H9 (cell line): ENCODE data around the gene PEX14. TPM values are rescaled to one million over a fixed set of nuclear protein-coding genes. Genes with fewer than 3 reads are reported as not detected.

ENCODE experiments used
- DNase-seq: peaks from one replicate; pipeline ENCODE4 v3.0.0-alpha.2; 2017
- H2AFZ ChIP-seq: one replicate; pipeline ENCODE4 v1.6.1; 2013; ENCODE audit warnings: mild to moderate bottlenecking, low read length, control low read depth, moderate library complexity
- H2AK5ac ChIP-seq: 2 replicates; pipeline ENCODE4 v1.6.1; 2013; ENCODE audit warnings: low read length, control low read depth, mixed read lengths; ENCODE audit not compliant: insufficient read length
- H2BK120ac ChIP-seq: one replicate; pipeline ENCODE4 v1.6.1; 2013; ENCODE audit warnings: low read depth, mild to moderate bottlenecking, low read length, control low read depth, inconsistent platforms; ENCODE audit not compliant: poor library complexity, severe bottlenecking
- H2BK12ac ChIP-seq: 2 replicates; pipeline ENCODE4 v1.6.1; 2013; ENCODE audit warnings: low read length, control low read depth, mixed read lengths, low read depth; ENCODE audit not compliant: insufficient read length
- H2BK15ac ChIP-seq: 2 replicates; pipeline ENCODE4 v1.6.1; 2013; ENCODE audit warnings: low read depth, low read length, control low read depth
- H2BK20ac ChIP-seq: one replicate; pipeline ENCODE4 v1.6.1; 2013; ENCODE audit warnings: low read depth, mild to moderate bottlenecking, low read length, control low read depth, inconsistent platforms; ENCODE audit not compliant: poor library complexity, severe bottlenecking
- H2BK5ac ChIP-seq: 2 replicates; pipeline ENCODE4 v1.6.1; 2013; ENCODE audit warnings: low read length, control low read depth, mixed read lengths; ENCODE audit not compliant: insufficient read length
- H3K14ac ChIP-seq: 2 replicates; pipeline ENCODE4 v1.6.1; 2013; ENCODE audit warnings: low read length, control low read depth; ENCODE audit not compliant: insufficient read depth
- H3K18ac ChIP-seq: 2 replicates; pipeline ENCODE4 v1.6.1; 2013; ENCODE audit warnings: low read depth, mild to moderate bottlenecking, mixed read lengths, low read length, control low read depth; ENCODE audit not compliant: insufficient read length
- H3K23ac ChIP-seq: 2 replicates; pipeline ENCODE4 v1.6.1; 2013; ENCODE audit warnings: low read length, control low read depth, mixed read lengths, low read depth; ENCODE audit not compliant: insufficient read length
- H3K23me2 ChIP-seq: 2 replicates; pipeline ENCODE4 v1.6.1; 2013; ENCODE audit warnings: low read depth, mild to moderate bottlenecking, mixed read lengths, low read length, control low read depth; ENCODE audit not compliant: insufficient read length, poor library complexity, severe bottlenecking
- H3K27ac ChIP-seq: 2 replicates; pipeline ENCODE4 v1.5.1; 2013; ENCODE audit warnings: low read length, control low read depth, mixed read lengths, low read depth; ENCODE audit not compliant: insufficient read length
- H3K27me3 ChIP-seq: 2 replicates; pipeline ENCODE4 v1.6.1; 2013; ENCODE audit warnings: low read length, control low read depth, inconsistent platforms; ENCODE audit not compliant: insufficient read depth
- H3K4ac ChIP-seq: 2 replicates; pipeline ENCODE4 v1.6.1; 2013; ENCODE audit warnings: low read depth, mild to moderate bottlenecking, control low read depth, inconsistent platforms, low read length, moderate library complexity
- H3K4me1 ChIP-seq: 2 replicates; pipeline ENCODE4 v1.6.1; 2013; ENCODE audit warnings: low read length, control low read depth, inconsistent platforms; ENCODE audit not compliant: insufficient read depth
- H3K4me2 ChIP-seq: 2 replicates; pipeline ENCODE4 v1.6.1; 2013; ENCODE audit warnings: low read length, control low read depth, mixed read lengths; ENCODE audit not compliant: insufficient read length, insufficient read depth
- H3K56ac ChIP-seq: 2 replicates; pipeline ENCODE4 v1.6.1; 2013; ENCODE audit warnings: low read depth, mild to moderate bottlenecking, mixed read lengths, low read length, control low read depth; ENCODE audit not compliant: insufficient read length
- H3K79me1 ChIP-seq: 2 replicates; pipeline ENCODE4 v1.6.1; 2013; ENCODE audit warnings: low read depth, mild to moderate bottlenecking, moderate library complexity, low read length, control low read depth, inconsistent platforms; ENCODE audit not compliant: insufficient read depth, poor library complexity, severe bottlenecking
- H3K79me2 ChIP-seq: 2 replicates; pipeline ENCODE4 v1.6.1; 2013; ENCODE audit warnings: low read length, control low read depth, inconsistent platforms; ENCODE audit not compliant: insufficient read depth
- H3K9ac ChIP-seq: 2 replicates; pipeline ENCODE4 v1.6.1; 2013; ENCODE audit warnings: low read length, control low read depth, mixed read lengths; ENCODE audit not compliant: insufficient read length; ENCODE audit errors: extremely low read depth
- H3K9me3 ChIP-seq: one replicate; pipeline ENCODE4 v1.6.1; 2013; ENCODE audit warnings: low read depth, low read length, inconsistent platforms; ENCODE audit not compliant: control insufficient read depth
- H3T11ph ChIP-seq: one replicate; pipeline ENCODE4 v1.6.1; 2013; ENCODE audit warnings: mild to moderate bottlenecking, low read length, control low read depth, inconsistent platforms
- H4K20me1 ChIP-seq: one replicate; pipeline ENCODE4 v1.6.1; 2013; ENCODE audit not compliant: control insufficient read depth, insufficient read length, insufficient read depth
- H4K5ac ChIP-seq: 2 replicates; pipeline ENCODE4 v1.6.1; 2013; ENCODE audit warnings: low read depth, mild to moderate bottlenecking, mixed read lengths, low read length, control low read depth; ENCODE audit not compliant: insufficient read length
- H4K8ac ChIP-seq: replicated peaks from 2 replicates; pipeline ENCODE4 v1.6.1; 2013; ENCODE audit warnings: low read length, control low read depth, mixed read lengths, low read depth; ENCODE audit not compliant: insufficient read length
- H4K91ac ChIP-seq: 2 replicates; pipeline ENCODE4 v1.6.1; 2013; ENCODE audit warnings: low read depth, mild to moderate bottlenecking, moderate library complexity, mixed read lengths, low read length, control low read depth; ENCODE audit not compliant: insufficient read length
- H3K27ac Mint-ChIP-seq, 3 experiments: 2 replicates in 2 of 3; 3 replicates in 1 of 3; pipeline ENCODE4 v1.8.0; 2020 to 2021; ENCODE audit warnings: mixed read lengths in 3 of 3, mild to moderate bottlenecking in 1 of 3, moderate library complexity in 1 of 3
- H3K27me3 Mint-ChIP-seq: 2 replicates; pipeline ENCODE4 v1.8.0; 2021; ENCODE audit warnings: low read depth, mild to moderate bottlenecking, moderate library complexity, mixed read lengths
- H3K36me3 Mint-ChIP-seq, 3 experiments: 2 replicates in 2 of 3; 3 replicates in 1 of 3; pipeline ENCODE4 v1.8.0; 2020 to 2021; ENCODE audit warnings: low read depth in 3 of 3, mixed read lengths in 3 of 3; ENCODE audit not compliant: insufficient read depth in 1 of 3
- H3K4me1 Mint-ChIP-seq, 2 experiments: 2 replicates each; pipeline ENCODE4 v1.8.0; 2020; ENCODE audit warnings: mixed read lengths in 2 of 2
- H3K4me3 Mint-ChIP-seq, 2 experiments: 2 replicates in 1 of 2; 3 replicates in 1 of 2; pipeline ENCODE4 v1.8.0; 2020 to 2021; ENCODE audit warnings: mild to moderate bottlenecking in 2 of 2, mixed read lengths in 2 of 2, moderate library complexity in 1 of 2
- H3K9me3 Mint-ChIP-seq, 2 experiments: 2 replicates in 1 of 2; 3 replicates in 1 of 2; pipeline ENCODE4 v1.8.0; 2020; ENCODE audit warnings: mild to moderate bottlenecking in 2 of 2, mixed read lengths in 2 of 2, moderate library complexity in 1 of 2
- CTCF ChIP-seq: fragments of 200-600 bp; sonication (generic); conservative IDR thresholded peaks from 3 replicates; pipeline ENCODE4 v1.8.0; 2021; ENCODE audit warnings: antibody characterized with exemption, mild to moderate bottlenecking
- WGBS: extraction: QIAGEN DNeasy Blood & Tissue Kit; methylation state at CpG from one replicate; pipeline ENCODE4 v1.1.7; 2013; ENCODE audit warnings: missing lambda C conversion rate, low lambda C conversion rate, mixed read lengths; ENCODE audit not compliant: insufficient read length; ENCODE audit errors: extremely low coverage; 5-methylcytosine and 5-hydroxymethylcytosine counted together
- total RNA-seq: library from RNA; stranded (reverse); gene quantifications from 2 replicates; pipeline ENCODE4 v1.2.1, GENCODE V29; 2021

The PEX14 gene
- total RNA-seq, 1 experiment from 2014 or later: 23.9 TPM

DNA sequence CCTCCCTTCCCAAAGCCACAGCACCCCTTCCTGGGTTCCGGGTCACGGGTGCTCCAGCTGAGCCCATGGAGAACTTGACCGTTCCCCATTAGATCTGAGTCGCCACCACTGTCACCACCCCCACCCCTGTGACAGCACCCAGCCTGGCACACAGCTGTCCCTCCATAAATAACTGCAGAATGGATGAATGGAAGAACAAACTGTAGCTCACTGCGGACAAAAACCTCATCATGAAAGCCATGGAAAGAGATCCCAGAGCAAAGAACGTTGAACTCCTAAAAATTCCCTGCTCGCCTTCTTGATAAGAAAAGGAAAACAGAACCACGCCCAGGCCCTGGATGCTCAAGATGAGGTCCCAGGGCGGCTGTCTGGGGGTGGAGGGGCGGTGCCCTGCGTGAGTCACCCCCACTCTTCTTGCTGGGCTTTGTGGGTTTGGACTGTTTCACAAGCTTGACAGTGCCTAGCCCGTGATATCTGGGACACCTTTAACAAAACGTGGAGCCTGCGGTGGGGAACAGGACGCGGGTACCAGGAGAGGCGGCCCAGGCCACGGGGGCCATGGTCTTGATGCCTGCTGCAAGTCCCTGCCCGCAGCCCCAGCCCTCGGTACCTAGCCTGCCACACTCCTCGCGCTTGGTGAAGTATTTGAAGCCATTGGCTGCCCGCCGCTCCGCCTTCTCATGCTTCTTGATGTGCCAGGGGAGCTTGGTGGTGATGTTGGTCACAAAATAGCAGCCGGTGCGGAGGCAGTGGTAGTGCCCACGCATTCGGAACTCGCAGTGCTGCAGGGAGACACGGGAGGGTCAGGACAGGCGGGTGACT is 169.8 kb downstream of the PEX14 start:
- Histone ChIP-seq H3K56ac (no peak overlapping the region), H3K27ac (no peak overlapping the region), H4K8ac (no peak overlapping the region), H2BK20ac (no peak overlapping the region), H3K4me1 (no peaks in the 10 kb centered on the region), H4K5ac (no peak overlapping the region), H2AK5ac (no peak overlapping the region), H3K23me2 (peaks cover 4% of the 10 kb centered on the region), H3T11ph (no peak overlapping the region), H3K27me3 (peaks cover 4% of the 10 kb centered on the region; the same call in 1 of the 2 replicates), H3K18ac (no peak overlapping the region), H3K4me2 (no peak overlapping the region), H2AFZ (no peak overlapping the region), H2BK120ac (no peak overlapping the region), H3K79me2 (no peaks in the 10 kb centered on the region), H3K79me1 (no peaks in the 10 kb centered on the region), H2BK5ac (no peak overlapping the region), H4K20me1 (no peaks in the 10 kb centered on the region), H2BK15ac (no peak overlapping the region), H3K9me3 (no peaks in the 10 kb centered on the region), H4K91ac (no peak overlapping the region), H2BK12ac (no peak overlapping the region), H3K4ac (no peak overlapping the region), H3K14ac (no peak overlapping the region; the same call in 1 of the 2 replicates), H3K9ac (no peak overlapping the region), H3K23ac (no peak overlapping the region)
- Mint-ChIP-seq H3K36me3 (no peaks in the 10 kb centered on the region), H3K4me3 (no peak overlapping the region; a peak in 1 of 5 replicates), H3K4me1 (peaks cover 4 to 19% of the 10 kb centered on the region in 2 experiments), H3K9me3 (no peaks in the 10 kb centered on the region), H3K27ac (no peak overlapping the region), H3K27me3 (peaks cover 17% of the 10 kb centered on the region)
- no peak for TF ChIP-seq CTCF
- DNase-seq: no peak
- WGBS: no CpG with 5 or more reads among the region's 32 CpGs
